ENCODE data around the gene TAF1D.
"Not testable (repeated sequence)": the region's sequence is repeated elsewhere in the genome, so short reads cannot be mapped to it uniquely, and the experiment has no call there.

Gene TAF1D

GRCh38 chr11:93741094-93741881 lies at the start of gene TAF1D, which contains the start of gene C11orf54:
Gene TAF1D (minus strand): TSS chr11:93741495. CDS start chr11:93739304, 2,191 bp downstream.
Gene C11orf54 (plus strand): TSS chr11:93741672. CDS start chr11:93747394, 5,722 bp downstream.
- Mint-ChIP-seq H3K27me3 (no peaks in the 10 kb centered on the region), H3K27ac (peak within 1 kb of the TSS; percentile 100), H3K36me3 (ENCODE audit: low read depth) (peaks cover 57% of the 10 kb centered on the region), H3K4me3 (peak within 1 kb of the TSS; percentile 100), H3K9me3 (no peaks in the 10 kb centered on the region), H3K4me1 (ENCODE audit: low read depth) (peaks cover 59% of the 10 kb centered on the region)

GRCh38 chr11:93784935-93785360 lies 43.7 kb upstream of the TAF1D start:
- peak overlapping the region; percentile 100 for H3K4me3 Mint-ChIP-seq
- no peaks in the 10 kb centered on the region for H3K27me3 Mint-ChIP-seq
- peaks cover 47% of the 10 kb centered on the region for H3K4me1 Mint-ChIP-seq (ENCODE audit: low read depth)
- H3K27ac Mint-ChIP-seq, result peak overlapping the region; percentile 98
- no peaks in the 10 kb centered on the region for H3K9me3 Mint-ChIP-seq
- H3K36me3 Mint-ChIP-seq (ENCODE audit: low read depth), result peaks cover 50% of the 10 kb centered on the region

GRCh38 chr11:93784145-93784934 lies 43.0 kb upstream of the TAF1D start, which contains the start of gene MED17:
Gene MED17 (plus strand): TSS chr11:93784282. CDS start chr11:93784514, 232 bp downstream.
- H3K27ac Mint-ChIP-seq, result peak within 1 kb of the TSS; percentile 98
- H3K27me3 Mint-ChIP-seq, result no peaks in the 10 kb centered on the region
- H3K9me3 Mint-ChIP-seq, result no peaks in the 10 kb centered on the region
- H3K4me1 Mint-ChIP-seq (ENCODE audit: low read depth), result peaks cover 47% of the 10 kb centered on the region
- H3K36me3 Mint-ChIP-seq (ENCODE audit: low read depth), result peaks cover 51% of the 10 kb centered on the region
- peak within 1 kb of the TSS; percentile 100 for H3K4me3 Mint-ChIP-seq

- peaks cover 48% of the 10 kb centered on the region for H3K36me3 Mint-ChIP-seq (ENCODE audit: low read depth)
- no peaks in the 10 kb centered on the region for H3K27me3 Mint-ChIP-seq
- peak overlapping the region; percentile 100 for H3K4me3 Mint-ChIP-seq
- no peaks in the 10 kb centered on the region for H3K9me3 Mint-ChIP-seq
- peak overlapping the region; percentile 98 for H3K27ac Mint-ChIP-seq
- peaks cover 46% of the 10 kb centered on the region for H3K4me1 Mint-ChIP-seq (ENCODE audit: low read depth)
These were observed 42.5 kb upstream of the TAF1D start for GRCh38 chr11:93783765-93784144.

- peaks cover 45% of the 10 kb centered on the region for H3K36me3 Mint-ChIP-seq (ENCODE audit: low read depth)
- no peaks in the 10 kb centered on the region for H3K27me3 Mint-ChIP-seq
- H3K9me3 Mint-ChIP-seq, result no peaks in the 10 kb centered on the region
- H3K27ac Mint-ChIP-seq, result peak overlapping the region; percentile 98
- peak overlapping the region; percentile 100 for H3K4me3 Mint-ChIP-seq
- peaks cover 44% of the 10 kb centered on the region for H3K4me1 Mint-ChIP-seq (ENCODE audit: low read depth)
These were observed 42.1 kb upstream of the TAF1D start for GRCh38 chr11:93783362-93783761.

GRCh38 chr11:93775289-93775688 lies 34.0 kb upstream of the TAF1D start:
- Mint-ChIP-seq H3K4me3 (no peak overlapping the region), H3K27me3 (no peaks in the 10 kb centered on the region), H3K9me3 (no peaks in the 10 kb centered on the region), H3K36me3 (ENCODE audit: low read depth) (peaks cover 4% of the 10 kb centered on the region), H3K4me1 (ENCODE audit: low read depth) (no peaks in the 10 kb centered on the region), H3K27ac (no peak overlapping the region)

GRCh38 chr11:93774560-93774959 lies 33.3 kb upstream of the TAF1D start:
- not testable (repeated sequence) for H3K36me3 Mint-ChIP-seq (ENCODE audit: low read depth); H3K4me3 Mint-ChIP-seq; H3K4me1 Mint-ChIP-seq (ENCODE audit: low read depth); H3K9me3 Mint-ChIP-seq; H3K27ac Mint-ChIP-seq; H3K27me3 Mint-ChIP-seq

- Mint-ChIP-seq H3K9me3 (no peaks in the 10 kb centered on the region), H3K36me3 (ENCODE audit: low read depth) (no peaks in the 10 kb centered on the region), H3K4me3 (no peak overlapping the region), H3K27ac (no peak overlapping the region), H3K27me3 (no peaks in the 10 kb centered on the region), H3K4me1 (ENCODE audit: low read depth) (no peaks in the 10 kb centered on the region)
These were observed 32.4 kb upstream of the TAF1D start for GRCh38 chr11:93773601-93774200.

GRCh38 chr11:93773045-93773477 lies 31.8 kb upstream of the TAF1D start:
- Mint-ChIP-seq H3K27ac (no peak overlapping the region), H3K27me3 (no peaks in the 10 kb centered on the region), H3K4me1 (ENCODE audit: low read depth) (no peaks in the 10 kb centered on the region), H3K9me3 (no peaks in the 10 kb centered on the region), H3K4me3 (no peak overlapping the region), H3K36me3 (ENCODE audit: low read depth) (no peaks in the 10 kb centered on the region)

GRCh38 chr11:93772123-93772522 lies 30.8 kb upstream of the TAF1D start:
- H3K36me3 Mint-ChIP-seq (ENCODE audit: low read depth), result no peaks in the 10 kb centered on the region
- no peak overlapping the region for H3K4me3 Mint-ChIP-seq
- H3K9me3 Mint-ChIP-seq, result no peaks in the 10 kb centered on the region
- H3K27me3 Mint-ChIP-seq, result no peaks in the 10 kb centered on the region
- H3K27ac Mint-ChIP-seq, result no peak overlapping the region
- no peaks in the 10 kb centered on the region for H3K4me1 Mint-ChIP-seq (ENCODE audit: low read depth)

GRCh38 chr11:93770160-93770559 lies 28.9 kb upstream of the TAF1D start:
- no peak overlapping the region for H3K4me3 Mint-ChIP-seq
- no peak overlapping the region for H3K27ac Mint-ChIP-seq
- H3K4me1 Mint-ChIP-seq (ENCODE audit: low read depth), result no peaks in the 10 kb centered on the region

GRCh38 chr11:93767018-93767417 lies 25.7 kb upstream of the TAF1D start:
- H3K36me3 Mint-ChIP-seq (ENCODE audit: low read depth), result peaks cover 27% of the 10 kb centered on the region
- H3K4me3 Mint-ChIP-seq, result no peak overlapping the region
- no peaks in the 10 kb centered on the region for H3K27me3 Mint-ChIP-seq
- no peaks in the 10 kb centered on the region for H3K4me1 Mint-ChIP-seq (ENCODE audit: low read depth)
- H3K9me3 Mint-ChIP-seq, result peaks cover 11% of the 10 kb centered on the region
- H3K27ac Mint-ChIP-seq, result no peak overlapping the region

More at GRCh38 chr11:93770160-93770559, 28.9 kb upstream of the TAF1D start:
- Mint-ChIP-seq H3K27me3 (no peaks in the 10 kb centered on the region), H3K9me3 (peaks cover 11% of the 10 kb centered on the region), H3K36me3 (ENCODE audit: low read depth) (peaks cover 15% of the 10 kb centered on the region)

GRCh38 chr11:93766504-93766903 lies 25.2 kb upstream of the TAF1D start:
- Mint-ChIP-seq H3K4me3 (no peak overlapping the region), H3K27ac (no peak overlapping the region), H3K27me3 (no peaks in the 10 kb centered on the region), H3K4me1 (ENCODE audit: low read depth) (no peaks in the 10 kb centered on the region), H3K9me3 (peaks cover 11% of the 10 kb centered on the region), H3K36me3 (ENCODE audit: low read depth) (peaks cover 27% of the 10 kb centered on the region)

GRCh38 chr11:93765551-93765950 lies 24.3 kb upstream of the TAF1D start:
- Mint-ChIP-seq H3K36me3 (ENCODE audit: low read depth) (peaks cover 32% of the 10 kb centered on the region), H3K27ac (no peak overlapping the region), H3K4me3 (no peak overlapping the region), H3K9me3 (peaks cover 11% of the 10 kb centered on the region), H3K27me3 (no peaks in the 10 kb centered on the region), H3K4me1 (ENCODE audit: low read depth) (no peaks in the 10 kb centered on the region)

GRCh38 chr11:93761910-93762309 lies 20.6 kb upstream of the TAF1D start:
- Mint-ChIP-seq H3K4me3 (no peak overlapping the region), H3K27ac (no peak overlapping the region), H3K27me3 (no peaks in the 10 kb centered on the region), H3K9me3 (peaks cover 9% of the 10 kb centered on the region), H3K36me3 (ENCODE audit: low read depth) (peaks cover 56% of the 10 kb centered on the region), H3K4me1 (ENCODE audit: low read depth) (no peaks in the 10 kb centered on the region)

All from stimulated activated naive CD8-positive, alpha-beta T cell treated with anti-CD3 and anti-CD28 coated beads, Interleukin-15, Interleukin-2, amounts not matched to agents 100 ng/mL and 50 ng/mL, for 24 hours (primary cell).